HTR-8/SVneo (cell line): Measurements from ENCODE around the gene ECE2.

Experiments used
- DNase-seq: peaks from one replicate; pipeline ENCODE4 v3.0.0; 2011; ENCODE audit warnings: low spot score, mixed read lengths; ENCODE audit not compliant: insufficient read length
- FAIRE-seq: peaks from 2 replicates; lab custom pipeline; 2011; peaks lifted over from hg19 to GRCh38; lab: Jason Lieb, UNC

Gene ECE2

GRCh38 chr3:184306341-184306972, 30.6 kb downstream of the ECE2 start:
- FAIRE-seq: no peak
- DNase-seq: no peak

GRCh38 chr3:184307915-184308314, 32.1 kb downstream of the ECE2 start:
- FAIRE-seq (no peak), DNase-seq (no peak)

GRCh38 chr3:184308744-184309143, 32.9 kb downstream of the ECE2 start:
- no peak for DNase-seq
- no peak for FAIRE-seq

- DNase-seq: no peak
- no peak for FAIRE-seq
Observed at GRCh38 chr3:184311633-184312032, 35.8 kb downstream of the ECE2 start.

GRCh38 chr3:184314363-184314699, 38.5 kb downstream of the ECE2 start, which contains the start of gene EIF4G1:
Gene EIF4G1, plus strand, starts transcription at chr3:184314606. Its CDS starts 1,191 bp downstream, at chr3:184315797.
- peak; percentile 92 for DNase-seq
- FAIRE-seq: peak; percentile 83

GRCh38 chr3:184314700-184315542, 39.1 kb downstream of the ECE2 start:
- DNase-seq (no peak), FAIRE-seq (no peak)

- FAIRE-seq: no peak
Observed at GRCh38 chr3:184315543-184315867, 39.7 kb downstream of the ECE2 start.

GRCh38 chr3:184315871-184316661, 40.2 kb downstream of the ECE2 start:
- DNase-seq: no peak
- FAIRE-seq: no peak

More at GRCh38 chr3:184315543-184315867, 39.7 kb downstream of the ECE2 start:
- no peak for DNase-seq

GRCh38 chr3:184316792-184317191, 41.0 kb downstream of the ECE2 start:
- FAIRE-seq (no peak), DNase-seq (no peak)

GRCh38 chr3:184317201-184317600, 41.4 kb downstream of the ECE2 start:
- FAIRE-seq: no peak
- no peak for DNase-seq

GRCh38 chr3:184320104-184320445, 44.3 kb downstream of the ECE2 start:
- FAIRE-seq (peak; percentile 67), DNase-seq (peak; percentile 96)

GRCh38 chr3:184321666-184322065, 45.8 kb downstream of the ECE2 start:
- DNase-seq: no peak
- no peak for FAIRE-seq

GRCh38 chr3:184322731-184323487, 47.1 kb downstream of the ECE2 start:
- no peak for FAIRE-seq

GRCh38 chr3:184323696-184324095, 47.9 kb downstream of the ECE2 start:
- FAIRE-seq: no peak

More at GRCh38 chr3:184322731-184323487, 47.1 kb downstream of the ECE2 start:
- no peak for DNase-seq

GRCh38 chr3:184325269-184325668, 49.4 kb downstream of the ECE2 start:
- FAIRE-seq (no peak), DNase-seq (no peak)

More at GRCh38 chr3:184323696-184324095, 47.9 kb downstream of the ECE2 start:
- no peak for DNase-seq

- DNase-seq (no peak), FAIRE-seq (no peak)
Observed at GRCh38 chr3:184325715-184326369, 50.0 kb downstream of the ECE2 start.

- FAIRE-seq: no peak
- DNase-seq: no peak
Observed at GRCh38 chr3:184327171-184327570, 51.3 kb downstream of the ECE2 start.

GRCh38 chr3:184328516-184328915, 52.7 kb downstream of the ECE2 start:
- FAIRE-seq (no peak), DNase-seq (no peak)

GRCh38 chr3:184332370-184333090, 56.7 kb downstream of the ECE2 start:
- peak; percentile 63 for DNase-seq

More at GRCh38 chr3:184332370-184333090, 56.7 kb downstream of the ECE2 start:
- no peak for FAIRE-seq
